GM19455 (cell line): ENCODE data around the gene MAD1L1.
"Not testable (repeated sequence)": the region's sequence is repeated elsewhere in the genome, so short reads cannot be mapped to it uniquely, and the experiment has no call there.

ENCODE experiments used
- ATAC-seq: cut with Tn5 transposase; IDR thresholded peaks from one replicate; pipeline ENCODE4 v1.9.1; 2021; ENCODE audit not compliant: unreplicated experiment

MAD1L1 gene

DNA sequence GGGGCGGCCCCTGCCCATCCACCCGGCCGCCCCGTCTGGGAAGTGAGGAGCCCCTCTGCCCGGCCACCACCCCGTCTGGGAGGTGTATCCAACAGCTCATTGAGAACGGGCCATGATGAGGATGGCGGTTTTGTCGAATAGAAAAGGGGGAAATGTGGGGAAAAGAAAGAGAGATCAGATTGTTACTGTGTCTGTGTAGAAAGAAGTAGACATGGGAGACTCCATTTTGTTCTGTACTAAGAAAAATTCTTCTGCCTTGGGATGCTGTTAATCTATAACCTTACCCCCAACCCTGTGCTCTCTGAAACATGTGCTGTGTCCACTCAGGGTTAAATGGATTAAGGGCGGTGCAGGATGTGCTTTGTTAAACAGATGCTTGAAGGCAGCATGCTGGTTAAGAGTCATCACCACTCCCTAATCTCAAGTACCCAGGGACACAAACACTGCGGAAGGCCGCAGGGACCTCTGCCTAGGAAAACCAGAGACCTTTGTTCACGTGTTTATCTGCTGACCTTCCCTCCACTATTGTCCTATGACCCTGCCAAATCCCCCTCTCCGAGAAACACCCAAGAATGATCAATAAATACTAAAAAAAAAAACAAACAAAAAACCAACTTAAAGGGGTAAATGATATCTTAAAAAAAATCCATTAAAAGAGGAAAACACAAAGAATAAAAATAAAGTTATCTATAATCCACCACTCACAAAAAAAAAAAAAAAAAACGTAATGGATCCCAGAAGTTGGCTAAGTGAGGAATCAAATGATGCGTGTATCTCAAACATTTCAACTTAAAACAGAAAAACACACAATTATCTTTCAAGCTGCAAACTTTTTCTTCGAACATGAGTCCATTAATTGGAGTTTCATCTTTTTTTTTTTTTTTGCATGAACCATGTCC lies 70.5 kb downstream of the MAD1L1 start:
- not testable (repeated sequence) for ATAC-seq

DNA sequence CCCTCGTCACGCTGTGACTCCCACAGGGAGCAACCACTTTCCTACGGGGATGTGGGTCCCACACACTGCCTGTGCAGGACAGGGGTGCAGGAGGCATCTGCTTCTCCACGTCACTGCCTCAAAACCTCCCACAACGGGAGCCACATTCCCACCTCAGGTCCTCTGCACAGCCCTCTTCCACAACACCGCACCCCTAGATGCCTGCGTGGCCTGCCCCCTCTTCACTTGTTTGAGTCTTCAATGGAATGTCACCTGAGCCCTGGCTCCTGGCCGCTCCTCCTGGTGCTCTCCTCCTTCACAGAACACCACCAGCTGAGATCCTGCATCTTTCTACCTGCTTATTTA lies 73.6 kb downstream of the MAD1L1 start:
- no peak for ATAC-seq

- no peak for ATAC-seq
Observed at GRCh38 chr7:2158331-2159175, 74.2 kb downstream of the MAD1L1 start.

- ATAC-seq: no peak
Observed at GRCh38 chr7:2157473-2158279, 75.1 kb downstream of the MAD1L1 start.

GRCh38 chr7:2156756-2157472 lies 75.8 kb downstream of the MAD1L1 start:
- no peak for ATAC-seq

GRCh38 chr7:2154831-2155230 lies 77.9 kb downstream of the MAD1L1 start:
- ATAC-seq: no peak

DNA sequence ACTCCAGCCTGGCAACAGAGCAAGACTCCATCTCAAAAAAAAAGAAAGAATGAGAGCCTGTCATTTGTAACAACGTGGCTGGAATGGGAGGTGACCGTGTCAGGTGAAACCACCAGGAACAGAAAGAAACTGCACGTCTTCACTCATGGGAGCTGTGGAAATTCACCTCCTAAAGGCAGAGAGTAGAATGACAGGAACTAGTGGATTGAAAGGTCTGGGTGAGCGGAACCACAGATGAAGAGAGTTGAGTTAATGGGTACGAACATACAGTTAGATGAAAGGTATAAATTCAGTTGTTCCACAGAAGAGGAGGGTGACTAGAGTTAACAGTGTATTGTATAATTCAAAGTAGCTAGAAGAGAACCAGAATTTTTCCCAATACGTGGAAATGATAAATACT lies 78.6 kb downstream of the MAD1L1 start:
- no peak for ATAC-seq

GRCh38 chr7:2152646-2153045 lies 80.1 kb downstream of the MAD1L1 start:
- ATAC-seq: no peak

DNA sequence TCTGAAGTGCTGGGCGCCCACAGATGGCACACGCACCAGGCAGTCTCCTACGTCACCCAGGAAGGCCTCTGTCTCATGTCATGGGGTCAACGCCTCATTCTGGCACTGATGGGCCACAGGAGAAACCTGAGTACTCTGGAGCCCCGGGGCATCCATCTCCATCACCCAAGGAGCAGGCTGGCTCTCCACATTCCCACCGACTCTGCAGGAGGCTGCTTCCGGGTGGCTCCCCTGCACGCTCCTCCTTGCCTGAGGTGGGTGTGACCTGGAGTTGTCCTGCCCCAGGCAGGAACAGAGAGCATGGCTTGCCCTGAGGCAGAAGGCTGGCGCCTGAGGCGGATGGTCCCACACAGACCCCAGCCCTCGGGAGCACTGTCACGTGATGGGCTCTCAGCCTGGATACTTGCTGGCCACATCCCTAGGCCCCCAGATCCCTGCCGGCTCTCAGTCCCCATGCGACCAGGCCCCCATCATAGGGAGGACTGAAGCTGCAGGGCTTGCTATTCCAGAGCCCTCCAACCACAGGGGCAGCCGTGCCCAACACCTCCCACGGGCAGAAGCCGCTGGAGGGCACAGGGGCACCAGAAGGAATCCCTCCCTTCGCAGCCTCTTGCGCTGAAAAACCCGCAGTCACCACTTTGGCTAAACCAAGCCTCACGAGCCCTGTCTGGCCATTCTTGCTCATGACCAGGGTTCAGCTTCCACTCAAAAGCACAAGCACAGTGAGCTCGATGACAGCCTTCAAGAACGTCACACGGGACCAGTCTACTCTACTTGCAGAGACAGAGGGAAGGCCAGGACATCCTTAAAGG lies 80.7 kb downstream of the MAD1L1 start:
- ATAC-seq: no peak

DNA sequence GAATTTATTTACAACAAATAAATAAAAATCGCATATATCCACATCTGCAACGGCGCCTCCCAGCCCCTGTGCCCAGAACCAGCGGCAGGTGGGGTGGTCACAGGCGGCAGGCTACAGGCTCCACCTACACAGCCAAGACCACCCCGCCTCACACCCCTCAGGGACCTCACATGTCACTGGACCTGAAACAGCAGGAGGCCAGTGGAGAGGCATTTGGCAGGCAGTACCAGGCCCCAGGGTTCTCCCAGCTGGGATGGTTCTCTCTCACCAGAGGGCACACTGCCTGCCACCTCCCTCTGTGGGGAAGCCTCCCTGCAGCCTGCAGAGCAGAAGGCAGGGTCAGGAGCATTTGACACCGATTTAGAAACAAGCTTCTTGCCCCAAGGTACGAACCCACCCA lies 81.5 kb downstream of the MAD1L1 start:
- ATAC-seq: no peak

DNA sequence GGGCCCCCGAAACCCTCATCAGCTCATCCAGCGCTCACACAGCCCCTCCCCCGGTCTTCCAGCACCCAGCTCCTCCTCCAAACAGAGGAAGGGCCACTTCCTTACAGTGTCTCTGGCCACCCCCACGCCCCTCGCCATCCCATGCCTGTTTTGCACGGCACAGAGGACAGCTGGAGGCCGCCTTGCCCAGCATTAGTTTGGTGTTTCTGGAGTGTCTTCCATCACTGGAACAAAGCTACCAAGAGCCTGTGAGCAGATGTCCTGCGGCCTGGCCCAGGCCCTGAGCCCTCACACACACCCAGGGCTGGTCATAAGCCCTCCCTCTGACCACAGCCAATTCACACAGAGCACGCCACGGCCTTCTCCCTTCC lies 82.3 kb downstream of the MAD1L1 start:
- ATAC-seq: no peak

DNA sequence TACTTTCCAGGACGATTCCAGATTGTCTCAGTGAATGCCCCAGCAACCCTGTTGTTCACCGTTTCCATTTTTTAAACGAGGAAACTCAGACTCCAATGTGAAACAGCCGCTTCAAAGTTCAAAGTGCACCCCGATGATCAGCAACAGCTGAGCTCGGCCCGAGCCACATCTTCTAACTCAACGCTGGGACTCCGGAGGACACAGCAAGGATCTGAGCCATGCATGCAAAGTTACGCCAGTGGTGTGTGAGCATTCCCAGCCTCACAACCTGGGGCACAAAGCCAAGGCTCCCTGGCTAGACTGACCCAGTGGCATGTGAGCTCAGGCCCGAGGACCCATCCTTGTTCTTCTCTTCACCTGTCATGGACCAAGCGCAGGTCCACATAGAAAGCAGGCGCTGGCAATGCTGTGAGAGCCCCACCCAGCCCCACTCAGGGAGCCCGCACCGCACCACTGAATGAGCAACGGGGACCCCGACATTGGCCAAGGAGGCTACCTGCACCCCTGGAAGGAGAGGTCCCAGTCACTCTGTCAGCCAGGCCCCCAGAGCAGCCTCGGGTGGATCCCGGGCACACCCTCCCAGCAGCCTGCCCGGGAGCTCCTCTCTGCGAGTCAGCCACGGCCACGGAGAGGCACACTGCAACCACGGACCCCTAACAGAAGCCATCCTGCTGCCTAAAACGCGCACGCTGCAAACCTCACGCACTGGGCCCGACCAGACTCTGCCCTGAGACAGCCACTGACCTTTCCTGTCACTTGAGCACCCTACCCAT lies 82.9 kb downstream of the MAD1L1 start:
- ATAC-seq: no peak

- ATAC-seq: no peak
Observed at GRCh38 chr7:2148814-2149213, 83.9 kb downstream of the MAD1L1 start.

- ATAC-seq: no peak
Observed at GRCh38 chr7:2148189-2148588, 84.6 kb downstream of the MAD1L1 start.

DNA sequence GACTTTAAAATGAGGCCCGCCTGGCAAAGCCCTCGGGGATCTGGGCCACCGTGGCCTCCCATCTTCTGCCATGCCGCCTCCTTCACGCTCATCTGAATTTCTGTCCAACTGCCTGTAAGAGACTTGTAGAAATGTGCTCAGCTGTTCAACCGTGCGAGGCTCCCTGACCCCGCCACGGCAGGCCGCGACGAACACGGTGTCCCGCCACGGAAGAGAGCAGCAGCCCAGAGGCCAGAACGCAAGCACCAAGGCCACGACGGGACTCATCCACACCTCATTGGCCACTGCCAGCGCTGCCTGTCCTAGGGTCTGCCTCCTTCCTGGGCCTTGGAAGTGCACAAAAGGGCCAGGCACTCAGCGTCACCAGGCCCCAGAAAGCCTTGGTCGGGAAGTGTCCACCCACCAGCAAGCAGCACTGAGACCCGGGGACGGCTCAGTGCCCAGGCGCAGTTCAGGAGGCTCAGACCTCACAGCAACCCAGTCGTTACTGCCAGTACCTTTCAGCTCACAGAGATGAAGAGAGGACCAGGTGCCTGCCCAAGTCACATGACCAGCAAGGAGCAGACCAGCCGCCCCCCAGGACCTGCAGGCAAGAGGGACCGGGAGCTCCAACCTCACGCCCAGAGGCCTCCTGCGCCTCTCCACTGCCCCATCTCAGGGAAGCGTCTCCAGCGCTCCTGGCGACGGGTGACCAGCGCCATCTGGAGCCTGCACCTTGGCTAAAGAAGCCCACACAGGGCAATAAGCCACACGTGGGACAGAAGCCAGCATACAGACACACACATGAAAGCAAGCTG lies 85.9 kb downstream of the MAD1L1 start:
- no peak for ATAC-seq

DNA sequence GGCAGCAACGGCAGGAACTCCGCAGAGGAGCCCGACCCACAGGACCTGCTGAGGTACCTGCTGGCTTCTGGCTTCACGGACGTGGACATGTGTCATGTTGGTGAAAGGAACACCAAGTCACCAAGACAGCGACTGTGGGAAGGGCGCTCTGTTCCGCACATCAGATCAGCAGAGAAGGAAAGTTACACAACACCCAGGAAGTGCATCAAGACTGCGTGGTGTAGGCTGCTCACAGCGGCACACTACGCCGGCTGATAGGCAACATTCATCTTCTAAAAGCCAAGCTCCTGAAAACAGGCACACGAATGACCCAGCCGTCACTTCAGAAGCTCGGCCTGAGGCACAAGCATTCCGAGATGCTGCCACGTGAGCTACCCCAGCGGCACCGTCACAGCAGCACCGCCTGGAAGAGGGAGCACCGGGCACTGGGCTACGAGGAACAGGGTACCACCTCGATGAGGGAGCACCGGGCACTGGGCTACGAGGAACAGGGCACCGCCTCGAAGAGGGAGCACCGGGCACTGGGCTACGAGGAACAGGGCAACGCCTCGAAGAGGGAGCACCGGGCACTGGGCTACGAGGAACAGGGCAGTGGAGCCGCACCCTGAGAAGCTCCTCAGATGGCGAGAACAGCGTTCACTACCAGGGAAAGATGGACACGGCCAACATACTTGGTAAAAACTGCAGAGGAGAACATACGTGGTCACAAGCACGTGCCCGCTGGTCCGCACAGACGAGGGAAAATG lies 86.7 kb downstream of the MAD1L1 start:
- ATAC-seq: no peak

- ATAC-seq: no peak
Observed at GRCh38 chr7:2144926-2145325, 87.8 kb downstream of the MAD1L1 start.
